Stimulated activated effector memory CD8-positive, alpha-beta T cell treated with anti-CD3 and anti-CD28 coated beads, Interleukin-12 subunit alpha, Interleukin-12 subunit beta, amount 100 ng/mL, for 72 hours (primary cell): ENCODE measurements around the gene BCL2A1.
"Not testable (repeated sequence)": the region's sequence is repeated elsewhere in the genome, so short reads cannot be mapped to it uniquely, and the experiment has no call there.

Experiments used
- ATAC-seq: fragments of 150-1000 bp; cut with Tn5 transposase; 2 replicates; pipeline ENCODE4 v1.10.0; 2021
- DNase-seq, 2 donors: peaks; one replicate each; pipeline ENCODE4 v3.0.0; 2021 to 2022; ENCODE audit warnings: low spot score in 2 of 2
- H3K27ac Mint-ChIP-seq: one replicate; pipeline ENCODE4 v1.8.0; 2022; ENCODE audit warnings: mild to moderate bottlenecking, mixed read lengths
- H3K36me3 Mint-ChIP-seq: one replicate; pipeline ENCODE4 v1.8.0; 2022; ENCODE audit warnings: mild to moderate bottlenecking, mixed read lengths
- H3K4me1 Mint-ChIP-seq: one replicate; pipeline ENCODE4 v1.8.0; 2022; ENCODE audit warnings: mixed read lengths
- H3K4me3 Mint-ChIP-seq: one replicate; pipeline ENCODE4 v1.8.0; 2022; ENCODE audit warnings: mild to moderate bottlenecking, mixed read lengths
- H3K9me3 Mint-ChIP-seq: one replicate; pipeline ENCODE4 v1.8.0; 2022; ENCODE audit warnings: mixed read lengths

Gene BCL2A1

GRCh38 chr15:79973456-79974195 is 2.6 kb upstream of the BCL2A1 start:
- no peak overlapping the region for H3K4me3 Mint-ChIP-seq

GRCh38 chr15:79972863-79973262 is 1.9 kb upstream of the BCL2A1 start:
- Mint-ChIP-seq H3K36me3 (peaks cover 9% of the 10 kb centered on the region), H3K4me1 (peaks cover 38% of the 10 kb centered on the region), H3K27ac (no peak overlapping the region), H3K4me3 (no peak overlapping the region), H3K9me3 (no peaks in the 10 kb centered on the region)
- DNase-seq (no peak), ATAC-seq (no peak)

More at GRCh38 chr15:79973456-79974195, 2.6 kb upstream of the BCL2A1 start:
- ATAC-seq (no peak), DNase-seq (no peak)
- Mint-ChIP-seq H3K4me1 (peaks cover 39% of the 10 kb centered on the region), H3K36me3 (peaks cover 2% of the 10 kb centered on the region), H3K27ac (no peak overlapping the region), H3K9me3 (no peaks in the 10 kb centered on the region)

- Mint-ChIP-seq H3K4me1 (peaks cover 48% of the 10 kb centered on the region), H3K27ac (peak overlapping the region; percentile 92), H3K36me3 (peaks cover 35% of the 10 kb centered on the region), H3K9me3 (no peaks in the 10 kb centered on the region), H3K4me3 (peak overlapping the region; percentile 81)
- DNase-seq (no peak), ATAC-seq (no peak)
Measured at GRCh38 chr15:79970181-79970580, 815 bp downstream of the BCL2A1 start.

- peak overlapping the region; percentile 99 for H3K27ac Mint-ChIP-seq
- H3K9me3 Mint-ChIP-seq = no peaks in the 10 kb centered on the region
- H3K4me1 Mint-ChIP-seq = peaks cover 58% of the 10 kb centered on the region
- ATAC-seq (no peak), DNase-seq (no peak)
- H3K36me3 Mint-ChIP-seq = peaks cover 45% of the 10 kb centered on the region
- H3K4me3 Mint-ChIP-seq = peak overlapping the region; percentile 72
Measured at GRCh38 chr15:79969146-79969545, 1.9 kb downstream of the BCL2A1 start.

- H3K9me3 Mint-ChIP-seq = no peaks in the 10 kb centered on the region
- H3K4me1 Mint-ChIP-seq = peaks cover 55% of the 10 kb centered on the region
- H3K4me3 Mint-ChIP-seq = peak overlapping the region; percentile 72
- peak; percentile 78 for ATAC-seq
- peak overlapping the region; percentile 99 for H3K27ac Mint-ChIP-seq
- DNase-seq = peak; percentile 25 to 69
- peaks cover 56% of the 10 kb centered on the region for H3K36me3 Mint-ChIP-seq
Measured at GRCh38 chr15:79967298-79968182, 3.5 kb downstream of the BCL2A1 start.

GRCh38 chr15:79966634-79967297 is 4.2 kb downstream of the BCL2A1 start:
- H3K4me3 Mint-ChIP-seq = peak overlapping the region; percentile 72
- H3K27ac Mint-ChIP-seq = peak overlapping the region; percentile 99
- DNase-seq (no peak), ATAC-seq (no peak)
- peaks cover 59% of the 10 kb centered on the region for H3K4me1 Mint-ChIP-seq
- peaks cover 59% of the 10 kb centered on the region for H3K36me3 Mint-ChIP-seq
- H3K9me3 Mint-ChIP-seq = no peaks in the 10 kb centered on the region

- peak overlapping the region; percentile 99 for H3K27ac Mint-ChIP-seq
- no peak for DNase-seq
- H3K36me3 Mint-ChIP-seq = peaks cover 60% of the 10 kb centered on the region
- H3K4me3 Mint-ChIP-seq = peak overlapping the region; percentile 72
- H3K4me1 Mint-ChIP-seq = peaks cover 51% of the 10 kb centered on the region
- peak; percentile 61 for ATAC-seq
- no peaks in the 10 kb centered on the region for H3K9me3 Mint-ChIP-seq
Measured at GRCh38 chr15:79965846-79966630, 5.0 kb downstream of the BCL2A1 start.

GRCh38 chr15:79964232-79964805 is 6.7 kb downstream of the BCL2A1 start:
- Mint-ChIP-seq H3K4me1 (peaks cover 46% of the 10 kb centered on the region), H3K27ac (peak overlapping the region; percentile 99), H3K36me3 (peaks cover 77% of the 10 kb centered on the region)

GRCh38 chr15:79962921-79963320 is 8.1 kb downstream of the BCL2A1 start:
- Mint-ChIP-seq H3K36me3 (peaks cover 76% of the 10 kb centered on the region), H3K27ac (peak overlapping the region; percentile 81), H3K4me3 (peak overlapping the region; percentile 7), H3K4me1 (peaks cover 39% of the 10 kb centered on the region)
- H3K9me3 Mint-ChIP-seq, ATAC-seq, DNase-seq: not testable (repeated sequence)

More at GRCh38 chr15:79964232-79964805, 6.7 kb downstream of the BCL2A1 start:
- Mint-ChIP-seq H3K9me3 (no peaks in the 10 kb centered on the region), H3K4me3 (peak overlapping the region; percentile 72)
- ATAC-seq (no peak), DNase-seq (no peak)

GRCh38 chr15:79962178-79962577 is 8.8 kb downstream of the BCL2A1 start:
- H3K4me3 Mint-ChIP-seq = peak overlapping the region; percentile 7
- peak overlapping the region; percentile 81 for H3K27ac Mint-ChIP-seq
- DNase-seq = no peak
- no peaks in the 10 kb centered on the region for H3K9me3 Mint-ChIP-seq
- no peak for ATAC-seq
- peaks cover 68% of the 10 kb centered on the region for H3K36me3 Mint-ChIP-seq
- H3K4me1 Mint-ChIP-seq = peaks cover 34% of the 10 kb centered on the region

- peaks cover 55% of the 10 kb centered on the region for H3K36me3 Mint-ChIP-seq
- H3K27ac Mint-ChIP-seq = no peak overlapping the region
- no peak for ATAC-seq
- DNase-seq = no peak
- H3K9me3 Mint-ChIP-seq = no peaks in the 10 kb centered on the region
- H3K4me1 Mint-ChIP-seq = peaks cover 24% of the 10 kb centered on the region
- no peak overlapping the region for H3K4me3 Mint-ChIP-seq
Measured at GRCh38 chr15:79960502-79961212, 10.3 kb downstream of the BCL2A1 start.

- ATAC-seq = no peak
- DNase-seq = no peak
- Mint-ChIP-seq H3K4me1 (peaks cover 26% of the 10 kb centered on the region), H3K4me3 (no peak overlapping the region), H3K36me3 (peaks cover 31% of the 10 kb centered on the region), H3K9me3 (no peaks in the 10 kb centered on the region), H3K27ac (no peak overlapping the region)
Measured at GRCh38 chr15:79957741-79958140, 13.3 kb downstream of the BCL2A1 start.

GRCh38 chr15:79956354-79956939 is 14.5 kb downstream of the BCL2A1 start:
- Mint-ChIP-seq H3K4me3 (no peak overlapping the region), H3K9me3 (no peaks in the 10 kb centered on the region), H3K4me1 (peaks cover 18% of the 10 kb centered on the region), H3K27ac (no peak overlapping the region), H3K36me3 (peaks cover 26% of the 10 kb centered on the region)
- no peak for ATAC-seq
- no peak for DNase-seq
